SK-N-SH (cell line): ENCODE measurements around the gene QTRT2.

Source experiments
- ELF1 ChIP-seq: IDR thresholded peaks from 2 replicates; pipeline ENCODE4 v1.4.0; 2012
- FOXM1 ChIP-seq: IDR thresholded peaks from 2 replicates; pipeline ENCODE4 v1.4.0; 2012; ENCODE audit warnings: low read depth, mild to moderate bottlenecking
- MEF2A ChIP-seq: IDR thresholded peaks from 2 replicates; pipeline ENCODE4 v1.4.0; 2012; ENCODE audit warnings: low read depth, borderline replicate concordance
- NFIC ChIP-seq: IDR thresholded peaks from 2 replicates; pipeline ENCODE4 v1.4.0; 2012; ENCODE audit warnings: borderline replicate concordance
- RAD21 ChIP-seq: IDR thresholded peaks from 2 replicates; pipeline ENCODE4 v1.6.1; 2012; ENCODE audit warnings: mild to moderate bottlenecking, low read length
- RCOR1 ChIP-seq: fragments of 150-350 bp; IDR thresholded peaks from 2 replicates; pipeline ENCODE4 v1.6.1; 2017; ENCODE audit warnings: antibody characterized with exemption, low read length
- RXRA ChIP-seq: IDR thresholded peaks from 2 replicates; pipeline ENCODE4 v1.4.0; 2012; ENCODE audit warnings: low read depth, mild to moderate bottlenecking, borderline replicate concordance
- SIN3A ChIP-seq: IDR thresholded peaks from 2 replicates; pipeline ENCODE4 v1.6.1; 2012; ENCODE audit warnings: low read depth, mild to moderate bottlenecking, low read length, moderate library complexity, borderline replicate concordance
- TCF12 ChIP-seq: IDR thresholded peaks from 2 replicates; pipeline ENCODE4 v1.4.0; 2012
- TF ChIP-seq, protein P1 (sequence below): fragments of 200-600 bp; sonication (generic); IDR thresholded peaks from 2 replicates; pipeline ENCODE4 v1.6.1; 2017; ENCODE audit warnings: antibody characterized with exemption, mild to moderate bottlenecking, moderate library complexity
- TF ChIP-seq, protein P2 (sequence below): fragments of 150-350 bp; IDR thresholded peaks from 2 replicates; pipeline ENCODE4 v1.6.1; 2017; ENCODE audit warnings: antibody characterized with exemption, low read length, low read depth, borderline replicate concordance
- TF ChIP-seq, protein P3 (sequence below): IDR thresholded peaks from 2 replicates; pipeline ENCODE4; 2012
- TF ChIP-seq, protein P4 (sequence below): fragments of 150-350 bp; IDR thresholded peaks from 2 replicates; pipeline ENCODE4 v1.6.1; 2016; ENCODE audit warnings: mild to moderate bottlenecking, low read depth, low read length

DNA sequence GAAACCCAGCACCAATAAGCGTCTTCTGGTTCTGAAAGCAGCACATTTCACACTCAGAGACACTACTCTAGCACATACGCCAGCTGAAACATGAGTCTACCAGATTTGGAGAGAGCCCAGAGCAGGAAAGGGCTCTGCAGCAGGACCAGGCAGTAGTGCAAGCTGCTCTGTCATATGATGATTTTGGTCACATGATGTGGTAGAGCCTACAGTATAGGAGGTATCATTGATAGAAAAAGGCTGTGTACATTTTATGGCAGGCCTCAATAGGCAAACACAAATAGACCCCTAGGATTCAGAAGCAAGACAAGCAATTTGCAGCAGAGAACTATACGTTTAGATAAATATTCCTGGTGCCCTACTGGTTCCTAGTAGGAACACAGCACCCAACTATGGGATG lies 58.2 kb downstream of the QTRT2 start:
- TF ChIP-seq, protein P1, sequence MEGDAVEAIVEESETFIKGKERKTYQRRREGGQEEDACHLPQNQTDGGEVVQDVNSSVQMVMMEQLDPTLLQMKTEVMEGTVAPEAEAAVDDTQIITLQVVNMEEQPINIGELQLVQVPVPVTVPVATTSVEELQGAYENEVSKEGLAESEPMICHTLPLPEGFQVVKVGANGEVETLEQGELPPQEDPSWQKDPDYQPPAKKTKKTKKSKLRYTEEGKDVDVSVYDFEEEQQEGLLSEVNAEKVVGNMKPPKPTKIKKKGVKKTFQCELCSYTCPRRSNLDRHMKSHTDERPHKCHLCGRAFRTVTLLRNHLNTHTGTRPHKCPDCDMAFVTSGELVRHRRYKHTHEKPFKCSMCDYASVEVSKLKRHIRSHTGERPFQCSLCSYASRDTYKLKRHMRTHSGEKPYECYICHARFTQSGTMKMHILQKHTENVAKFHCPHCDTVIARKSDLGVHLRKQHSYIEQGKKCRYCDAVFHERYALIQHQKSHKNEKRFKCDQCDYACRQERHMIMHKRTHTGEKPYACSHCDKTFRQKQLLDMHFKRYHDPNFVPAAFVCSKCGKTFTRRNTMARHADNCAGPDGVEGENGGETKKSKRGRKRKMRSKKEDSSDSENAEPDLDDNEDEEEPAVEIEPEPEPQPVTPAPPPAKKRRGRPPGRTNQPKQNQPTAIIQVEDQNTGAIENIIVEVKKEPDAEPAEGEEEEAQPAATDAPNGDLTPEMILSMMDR = no peak
- TF ChIP-seq RXRA (no peak), MEF2A (no peak), NFIC (no peak), SIN3A (no peak), ELF1 (no peak), RAD21 (no peak), FOXM1 (no peak), RCOR1 (no peak), TCF12 (no peak)
- TF ChIP-seq, protein P2, sequence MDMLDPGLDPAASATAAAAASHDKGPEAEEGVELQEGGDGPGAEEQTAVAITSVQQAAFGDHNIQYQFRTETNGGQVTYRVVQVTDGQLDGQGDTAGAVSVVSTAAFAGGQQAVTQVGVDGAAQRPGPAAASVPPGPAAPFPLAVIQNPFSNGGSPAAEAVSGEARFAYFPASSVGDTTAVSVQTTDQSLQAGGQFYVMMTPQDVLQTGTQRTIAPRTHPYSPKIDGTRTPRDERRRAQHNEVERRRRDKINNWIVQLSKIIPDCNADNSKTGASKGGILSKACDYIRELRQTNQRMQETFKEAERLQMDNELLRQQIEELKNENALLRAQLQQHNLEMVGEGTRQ = no peak
- TF ChIP-seq, protein P3, sequence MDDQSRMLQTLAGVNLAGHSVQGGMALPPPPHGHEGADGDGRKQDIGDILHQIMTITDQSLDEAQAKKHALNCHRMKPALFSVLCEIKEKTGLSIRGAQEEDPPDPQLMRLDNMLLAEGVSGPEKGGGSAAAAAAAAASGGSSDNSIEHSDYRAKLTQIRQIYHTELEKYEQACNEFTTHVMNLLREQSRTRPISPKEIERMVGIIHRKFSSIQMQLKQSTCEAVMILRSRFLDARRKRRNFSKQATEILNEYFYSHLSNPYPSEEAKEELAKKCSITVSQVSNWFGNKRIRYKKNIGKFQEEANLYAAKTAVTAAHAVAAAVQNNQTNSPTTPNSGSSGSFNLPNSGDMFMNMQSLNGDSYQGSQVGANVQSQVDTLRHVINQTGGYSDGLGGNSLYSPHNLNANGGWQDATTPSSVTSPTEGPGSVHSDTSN = no peak
- TF ChIP-seq, protein P4, sequence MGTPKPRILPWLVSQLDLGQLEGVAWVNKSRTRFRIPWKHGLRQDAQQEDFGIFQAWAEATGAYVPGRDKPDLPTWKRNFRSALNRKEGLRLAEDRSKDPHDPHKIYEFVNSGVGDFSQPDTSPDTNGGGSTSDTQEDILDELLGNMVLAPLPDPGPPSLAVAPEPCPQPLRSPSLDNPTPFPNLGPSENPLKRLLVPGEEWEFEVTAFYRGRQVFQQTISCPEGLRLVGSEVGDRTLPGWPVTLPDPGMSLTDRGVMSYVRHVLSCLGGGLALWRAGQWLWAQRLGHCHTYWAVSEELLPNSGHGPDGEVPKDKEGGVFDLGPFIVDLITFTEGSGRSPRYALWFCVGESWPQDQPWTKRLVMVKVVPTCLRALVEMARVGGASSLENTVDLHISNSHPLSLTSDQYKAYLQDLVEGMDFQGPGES = no peak
